Superior temporal gyrus (tissue), 1 donor: ENCODE results near the gene TP53I11.

Experiments used
- DNase-seq: peaks from one replicate; pipeline ENCODE4 v3.0.0-alpha.2; 2016; ENCODE audit errors: extremely low spot score

Gene TP53I11

DNA sequence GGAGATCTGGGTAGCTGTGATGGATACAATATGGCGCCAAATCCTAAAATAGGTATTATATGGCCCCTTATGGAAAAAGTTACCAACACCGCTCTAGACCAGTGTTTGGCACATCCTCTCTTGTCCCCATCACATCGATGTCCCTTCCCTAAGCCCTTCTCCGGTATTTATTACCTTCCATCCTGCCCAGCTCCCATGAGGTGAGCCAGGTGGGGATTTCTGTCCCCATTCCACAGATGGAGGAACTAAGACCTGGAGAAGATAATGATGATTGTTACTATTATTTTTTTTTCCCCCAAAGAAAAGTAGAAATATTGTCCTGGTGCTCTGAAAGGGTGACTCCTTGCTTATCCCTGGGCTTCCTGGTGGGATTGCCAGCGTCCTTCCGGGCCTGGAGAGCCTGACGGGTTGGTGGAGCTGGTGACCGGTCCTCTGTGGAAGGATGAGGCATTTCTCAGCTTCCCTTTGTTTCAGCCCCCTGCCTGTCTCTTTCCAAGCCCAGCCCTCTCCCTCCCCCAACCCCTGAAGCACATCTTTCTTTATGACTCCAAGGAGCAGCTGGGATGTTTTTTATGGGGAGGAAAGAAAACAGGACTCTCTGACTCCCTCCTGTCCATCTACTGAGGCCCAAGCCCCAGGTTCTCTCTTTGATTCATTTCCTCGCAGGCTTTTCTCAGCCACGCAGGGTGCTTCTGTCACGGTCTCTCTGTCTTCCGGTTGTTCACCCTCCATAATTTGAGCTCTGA, 65.4 kb downstream of the TP53I11 start:
- DNase-seq, result no peak

DNA sequence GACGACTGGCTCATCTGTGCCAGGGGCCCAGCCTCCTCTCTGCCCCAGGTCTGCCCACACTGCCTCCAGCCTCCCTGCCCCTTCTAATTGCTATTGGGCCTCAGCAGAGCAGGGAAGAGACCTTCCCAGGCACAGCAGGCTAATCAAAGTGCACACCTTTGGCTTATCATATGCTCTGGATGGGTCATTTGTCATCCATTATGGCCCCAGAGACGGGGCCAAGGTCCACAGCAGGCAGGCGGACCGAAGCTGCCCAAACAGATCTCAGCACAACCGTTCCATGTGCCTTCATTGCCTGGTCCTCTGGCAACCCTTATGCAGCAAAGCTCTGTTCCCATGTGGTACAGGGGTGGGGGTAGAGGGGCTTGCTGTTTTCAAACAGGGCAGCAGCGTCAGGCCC, 66.6 kb downstream of the TP53I11 start:
- no peak for DNase-seq

DNA sequence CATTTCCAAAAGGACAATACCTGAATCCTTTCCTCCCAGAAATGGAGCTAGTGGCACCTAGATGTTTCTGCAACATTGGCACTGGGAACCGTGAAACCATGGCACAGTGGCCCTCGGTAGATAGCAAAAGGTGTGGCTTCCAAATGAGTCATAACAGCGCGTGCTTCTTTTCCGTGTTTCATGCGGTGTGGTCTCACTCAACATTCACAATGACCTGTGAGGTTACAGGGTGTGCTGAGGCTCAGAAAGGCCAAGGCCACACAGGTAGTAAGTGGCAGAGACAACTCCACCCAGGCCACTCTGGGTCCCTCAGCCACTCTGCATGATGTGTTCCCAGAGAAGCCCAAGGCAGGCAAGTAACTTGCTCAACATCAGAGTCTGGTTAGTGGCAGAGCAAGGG, 67.4 kb downstream of the TP53I11 start:
- DNase-seq, result no peak
